ENCODE measurements around the gene L3MBTL4. TPM values are rescaled to one million over a fixed set of nuclear protein-coding genes. Genes with fewer than 3 reads are reported as not detected.

The L3MBTL4 gene
- total and polyA plus RNA-seq, 9 of the 15 experiments (the other 6 are each of a cell fraction or from before 2014, with no cell fraction given), result not detected

DNA sequence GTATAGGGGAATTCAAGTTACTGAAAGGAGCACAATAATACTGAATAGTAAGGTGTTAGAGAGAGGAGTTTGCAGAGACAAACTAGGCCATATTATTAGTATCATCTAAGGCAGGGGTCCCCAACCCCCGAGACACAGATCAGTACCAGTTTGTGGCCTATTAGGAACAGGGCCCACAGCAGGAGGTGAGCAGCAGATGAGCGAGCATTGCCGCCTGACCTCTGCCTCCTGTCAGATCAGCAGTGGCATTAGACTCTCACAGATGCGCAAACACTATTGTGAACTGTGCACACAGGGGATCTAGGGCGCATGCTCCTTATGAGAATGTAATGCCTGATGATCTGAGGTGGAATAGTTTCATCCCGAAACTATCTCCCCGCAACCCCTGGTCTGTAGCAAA, 477.6 kb downstream of the L3MBTL4 start (continued):
- no peak for TF ChIP-seq KDM4B (IDR thresholded peaks at IDR 0.05; ENCODE audit: borderline replicate concordance in 2 of 2, low read depth in 1 of 2)

DNA sequence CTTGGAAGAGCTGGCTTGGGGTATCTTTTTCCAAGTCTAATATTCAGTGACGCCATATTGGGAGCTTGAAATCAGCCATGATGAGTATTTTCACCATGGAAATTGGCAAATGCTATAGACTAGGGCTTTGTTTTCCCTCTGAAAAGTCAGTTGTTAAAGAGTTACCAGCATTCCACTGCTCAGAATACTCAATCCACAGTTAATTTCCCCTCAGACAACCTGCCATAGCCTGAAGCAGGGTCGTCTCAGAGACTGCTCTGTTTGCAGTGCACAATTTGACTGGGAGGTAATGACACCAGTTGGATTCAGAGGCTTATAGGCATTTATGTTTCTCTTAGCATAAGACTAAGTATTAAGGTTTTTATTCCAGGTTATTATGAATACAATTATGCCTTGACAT, 483.9 kb downstream of the L3MBTL4 start:
- no peak for ATAC-seq
- Histone ChIP-seq H3K79me2 (ENCODE audit: control insufficient read depth, insufficient read depth, low read length) (no peaks in the 10 kb centered on the region), H3K36me3 (ENCODE audit: control insufficient read depth, insufficient read depth, low read length) (no peaks in the 10 kb centered on the region), H3K9me1 (ENCODE audit: control insufficient read depth, insufficient read depth, low read length) (no peaks in the 10 kb centered on the region), H3K4me2 (ENCODE audit: insufficient read depth, low read length) (no peak overlapping the region), H3K27me3 (ENCODE audit: control insufficient read depth in 2 of 2, insufficient read depth in 2 of 2, low read length in 2 of 2) (no peaks in the 10 kb centered on the region), H3K27ac (ENCODE audit: extremely low read depth, low read depth, low read length) (no peak overlapping the region), H3K4me3 (no peak overlapping the region), H3K4me1 (replicated peaks in 1 of 2; ENCODE audit: control insufficient read depth in 2 of 2, insufficient read depth in 2 of 2, low read length in 2 of 2) (no peaks in the 10 kb centered on the region), H2AFZ (ENCODE audit: low read depth, low read length) (no peak overlapping the region), H4K20me1 (replicated peaks; ENCODE audit: control insufficient read depth, insufficient read depth, low read length) (no peaks in the 10 kb centered on the region), H3K9me3 (replicated peaks; ENCODE audit: control insufficient read depth, insufficient read depth, low read depth, low read length) (no peaks in the 10 kb centered on the region), H3K9ac (ENCODE audit: insufficient read depth in 1 of 2, low read depth in 2 of 2, low read length in 2 of 2) (no peak overlapping the region)
- WGBS (ENCODE audit: insufficient coverage, low coverage, missing lambda C conversion rate), result 3% methylated on average over 2 of the region's 2 CpGs
- FAIRE-seq, result no peak
- BruUV-seq (replicated peaks), result no TSS peak
- no peak for DNase-seq (ENCODE audit: extremely low read depth in 1 of 4, low spot score in 3 of 4)
- in situ Hi-C loops (cut with MboI) (no loop called here), intact Hi-C loops (cut with micrococcal nuclease) (no loop called here)
- CTCF ChIA-PET (ENCODE audit: low intra/inter-chr PET ratio), result no interaction called here
- POLR2A ChIA-PET, result no interaction called here
- no peak for TF ChIP-seq RFX5 (IDR thresholded peaks at IDR 0.05; ENCODE audit: low read depth, low read length)
- no peak for TF ChIP-seq ZNF507 (tag; conservative IDR thresholded peaks at IDR 0.05)
- TF ChIP-seq CC2D1A (IDR thresholded peaks at IDR 0.05), result no peak
- no peak for TF ChIP-seq ELF2 (CRISPR knock-in tag; IDR thresholded peaks at IDR 0.05)
- no peak for TF ChIP-seq MEF2A (IDR thresholded peaks at IDR 0.05; ENCODE audit: control insufficient read depth, low read depth, low read length)
- TF ChIP-seq KAT2B (IDR thresholded peaks at IDR 0.05; ENCODE audit: low read depth, low read length), result no peak
- TF ChIP-seq, protein P1, sequence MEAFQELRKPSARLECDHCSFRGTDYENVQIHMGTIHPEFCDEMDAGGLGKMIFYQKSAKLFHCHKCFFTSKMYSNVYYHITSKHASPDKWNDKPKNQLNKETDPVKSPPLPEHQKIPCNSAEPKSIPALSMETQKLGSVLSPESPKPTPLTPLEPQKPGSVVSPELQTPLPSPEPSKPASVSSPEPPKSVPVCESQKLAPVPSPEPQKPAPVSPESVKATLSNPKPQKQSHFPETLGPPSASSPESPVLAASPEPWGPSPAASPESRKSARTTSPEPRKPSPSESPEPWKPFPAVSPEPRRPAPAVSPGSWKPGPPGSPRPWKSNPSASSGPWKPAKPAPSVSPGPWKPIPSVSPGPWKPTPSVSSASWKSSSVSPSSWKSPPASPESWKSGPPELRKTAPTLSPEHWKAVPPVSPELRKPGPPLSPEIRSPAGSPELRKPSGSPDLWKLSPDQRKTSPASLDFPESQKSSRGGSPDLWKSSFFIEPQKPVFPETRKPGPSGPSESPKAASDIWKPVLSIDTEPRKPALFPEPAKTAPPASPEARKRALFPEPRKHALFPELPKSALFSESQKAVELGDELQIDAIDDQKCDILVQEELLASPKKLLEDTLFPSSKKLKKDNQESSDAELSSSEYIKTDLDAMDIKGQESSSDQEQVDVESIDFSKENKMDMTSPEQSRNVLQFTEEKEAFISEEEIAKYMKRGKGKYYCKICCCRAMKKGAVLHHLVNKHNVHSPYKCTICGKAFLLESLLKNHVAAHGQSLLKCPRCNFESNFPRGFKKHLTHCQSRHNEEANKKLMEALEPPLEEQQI (IDR thresholded peaks at IDR 0.05), result no peak
- TF ChIP-seq MED1 (CRISPR knock-in tag; IDR thresholded peaks at IDR 0.05; ENCODE audit: borderline replicate concordance), result no peak
- no peak for TF ChIP-seq JUNB (CRISPR knock-in tag; conservative IDR thresholded peaks at IDR 0.05)
- TF ChIP-seq, protein P2, sequence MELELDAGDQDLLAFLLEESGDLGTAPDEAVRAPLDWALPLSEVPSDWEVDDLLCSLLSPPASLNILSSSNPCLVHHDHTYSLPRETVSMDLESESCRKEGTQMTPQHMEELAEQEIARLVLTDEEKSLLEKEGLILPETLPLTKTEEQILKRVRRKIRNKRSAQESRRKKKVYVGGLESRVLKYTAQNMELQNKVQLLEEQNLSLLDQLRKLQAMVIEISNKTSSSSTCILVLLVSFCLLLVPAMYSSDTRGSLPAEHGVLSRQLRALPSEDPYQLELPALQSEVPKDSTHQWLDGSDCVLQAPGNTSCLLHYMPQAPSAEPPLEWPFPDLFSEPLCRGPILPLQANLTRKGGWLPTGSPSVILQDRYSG (tag; conservative IDR thresholded peaks at IDR 0.05; ENCODE audit: low read depth), result no peak
- TF ChIP-seq, protein P3, sequence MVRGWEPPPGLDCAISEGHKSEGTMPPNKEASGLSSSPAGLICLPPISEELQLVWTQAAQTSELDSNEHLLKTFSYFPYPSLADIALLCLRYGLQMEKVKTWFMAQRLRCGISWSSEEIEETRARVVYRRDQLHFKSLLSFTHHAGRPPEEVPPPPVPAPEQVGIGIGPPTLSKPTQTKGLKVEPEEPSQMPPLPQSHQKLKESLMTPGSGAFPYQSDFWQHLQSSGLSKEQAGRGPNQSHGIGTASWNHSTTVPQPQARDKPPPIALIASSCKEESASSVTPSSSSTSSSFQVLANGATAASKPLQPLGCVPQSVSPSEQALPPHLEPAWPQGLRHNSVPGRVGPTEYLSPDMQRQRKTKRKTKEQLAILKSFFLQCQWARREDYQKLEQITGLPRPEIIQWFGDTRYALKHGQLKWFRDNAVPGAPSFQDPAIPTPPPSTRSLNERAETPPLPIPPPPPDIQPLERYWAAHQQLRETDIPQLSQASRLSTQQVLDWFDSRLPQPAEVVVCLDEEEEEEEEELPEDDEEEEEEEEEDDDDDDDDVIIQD (CRISPR knock-in tag; IDR thresholded peaks at IDR 0.05), result no peak
- TF ChIP-seq, protein P4, sequence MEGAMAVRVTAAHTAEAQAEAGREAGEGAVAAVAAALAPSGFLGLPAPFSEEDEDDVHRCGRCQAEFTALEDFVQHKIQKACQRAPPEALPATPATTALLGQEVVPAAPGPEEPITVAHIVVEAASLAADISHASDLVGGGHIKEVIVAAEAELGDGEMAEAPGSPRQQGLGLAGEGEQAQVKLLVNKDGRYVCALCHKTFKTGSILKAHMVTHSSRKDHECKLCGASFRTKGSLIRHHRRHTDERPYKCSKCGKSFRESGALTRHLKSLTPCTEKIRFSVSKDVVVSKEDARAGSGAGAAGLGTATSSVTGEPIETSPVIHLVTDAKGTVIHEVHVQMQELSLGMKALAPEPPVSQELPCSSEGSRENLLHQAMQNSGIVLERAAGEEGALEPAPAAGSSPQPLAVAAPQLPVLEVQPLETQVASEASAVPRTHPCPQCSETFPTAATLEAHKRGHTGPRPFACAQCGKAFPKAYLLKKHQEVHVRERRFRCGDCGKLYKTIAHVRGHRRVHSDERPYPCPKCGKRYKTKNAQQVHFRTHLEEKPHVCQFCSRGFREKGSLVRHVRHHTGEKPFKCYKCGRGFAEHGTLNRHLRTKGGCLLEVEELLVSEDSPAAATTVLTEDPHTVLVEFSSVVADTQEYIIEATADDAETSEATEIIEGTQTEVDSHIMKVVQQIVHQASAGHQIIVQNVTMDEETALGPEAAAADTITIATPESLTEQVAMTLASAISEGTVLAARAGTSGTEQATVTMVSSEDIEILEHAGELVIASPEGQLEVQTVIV (CRISPR knock-in tag; IDR thresholded peaks at IDR 0.05; ENCODE audit: borderline replicate concordance), result no peak
- no peak for TF ChIP-seq ZKSCAN3 (CRISPR knock-in tag; IDR thresholded peaks at IDR 0.05)

Measured in K562 (cell line).